ENCODE measurements around the gene MAP3K8.

Gene MAP3K8

DNA sequence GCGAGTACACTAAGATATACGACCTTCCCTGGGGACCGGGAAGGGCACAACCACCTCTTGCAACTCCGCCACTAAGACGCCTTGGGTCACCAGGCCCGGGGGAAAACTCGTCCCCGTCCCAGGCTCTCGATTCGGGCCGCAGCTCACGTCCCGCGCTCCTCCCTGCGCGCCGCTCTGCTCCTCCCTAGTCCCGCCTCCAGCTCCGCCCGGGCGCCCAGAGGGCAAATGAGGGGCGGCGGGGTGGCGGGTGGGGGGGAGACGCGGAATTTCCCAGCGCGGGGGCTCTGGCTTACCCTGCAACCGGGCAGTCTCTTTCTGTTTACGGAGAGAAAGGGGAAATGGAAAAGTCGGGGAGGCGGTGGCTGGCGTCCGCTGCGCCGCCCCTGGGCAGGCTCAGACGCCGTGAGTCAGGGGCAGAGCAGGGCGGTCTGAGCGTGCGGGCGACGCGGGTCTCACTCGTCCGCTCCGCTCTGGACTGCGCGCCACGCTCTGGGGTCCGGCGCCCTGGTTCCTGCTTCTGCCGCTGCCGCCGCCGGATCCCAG, at the start of gene MAP3K8:
MAP3K8 (plus strand) TSS at position 455 of the 543 bp plus-strand sequence. CDS start 4,755 bp downstream, outside the sequence.
- DNase-seq: no peak

GRCh38 chr10:30384701-30385201, 49.2 kb upstream of the MAP3K8 start:
- no peak for DNase-seq

- no peak for DNase-seq
These were observed 47.0 kb upstream of the MAP3K8 start for GRCh38 chr10:30386801-30387588.

- DNase-seq: no peak
These were observed 46.2 kb upstream of the MAP3K8 start for GRCh38 chr10:30387646-30388243.

- no peak for DNase-seq
These were observed 44.4 kb upstream of the MAP3K8 start for GRCh38 chr10:30389543-30389942.

GRCh38 chr10:30390207-30390606, 43.8 kb upstream of the MAP3K8 start:
- no peak for DNase-seq

GRCh38 chr10:30391266-30391665, 42.7 kb upstream of the MAP3K8 start:
- no peak for DNase-seq

DNA sequence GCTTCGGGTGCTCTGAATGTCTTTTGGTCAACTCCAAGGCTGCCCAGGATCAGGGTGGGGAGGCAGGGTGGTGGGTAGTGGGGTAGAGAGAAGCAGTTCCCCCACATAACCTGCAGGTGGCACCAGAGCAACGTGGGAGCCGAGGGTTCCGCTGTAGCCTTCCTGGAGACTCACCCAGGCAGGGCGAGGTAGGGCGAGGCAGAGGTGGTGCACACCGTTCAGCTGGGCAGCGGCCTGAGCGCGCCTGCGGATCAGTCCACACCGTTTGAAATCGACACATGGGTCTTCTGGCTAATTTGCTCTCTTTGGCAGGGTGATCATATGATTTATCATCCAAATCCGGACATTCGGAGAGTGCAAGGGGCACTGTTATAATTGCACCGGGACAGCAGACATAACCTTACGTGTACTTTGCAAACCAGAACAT, 41.4 kb upstream of the MAP3K8 start:
- DNase-seq: no peak

DNA sequence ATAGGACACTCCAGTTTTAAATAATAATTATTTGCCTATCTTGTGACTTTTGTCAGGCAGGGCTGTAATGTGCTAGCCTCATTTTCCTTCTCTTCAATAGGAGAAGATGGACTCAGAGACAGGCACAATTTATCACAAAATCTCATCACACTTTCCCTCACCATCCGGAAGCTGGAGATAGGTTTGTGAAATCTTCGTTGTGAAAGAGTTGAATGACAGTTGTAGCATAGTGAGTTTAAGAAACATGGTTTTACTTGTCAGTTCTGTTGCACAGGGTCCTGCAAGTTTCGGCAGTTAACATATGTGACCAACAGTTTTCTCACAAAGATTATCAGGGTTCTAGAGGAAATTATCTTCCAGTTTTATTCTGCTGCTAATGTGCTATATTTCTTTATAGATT, 37.7 kb upstream of the MAP3K8 start:
- DNase-seq: no peak

- no peak for DNase-seq
These were observed 37.3 kb upstream of the MAP3K8 start for GRCh38 chr10:30396698-30397097.

DNA sequence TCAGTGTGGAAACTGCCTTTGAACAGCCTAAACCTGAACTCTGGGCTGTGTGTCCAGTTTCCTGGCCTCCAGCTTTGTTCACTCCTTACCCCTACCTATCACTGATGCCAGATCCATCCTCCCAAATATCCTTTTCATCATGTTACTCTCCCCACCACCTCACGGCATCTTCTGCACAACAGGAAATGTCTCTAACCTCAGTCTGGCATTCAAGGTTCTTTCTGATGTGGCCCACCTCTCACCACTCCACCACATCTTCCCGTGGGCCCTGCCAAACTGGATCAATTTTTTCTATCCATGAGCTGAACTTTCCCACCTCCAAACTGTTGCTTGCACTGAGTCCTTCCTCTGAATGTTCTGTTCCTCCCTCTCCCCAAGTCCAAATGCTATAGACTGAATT, 35.8 kb upstream of the MAP3K8 start:
- no peak for DNase-seq

- DNase-seq: no peak
These were observed 35.2 kb upstream of the MAP3K8 start for GRCh38 chr10:30398788-30399187.

DNA sequence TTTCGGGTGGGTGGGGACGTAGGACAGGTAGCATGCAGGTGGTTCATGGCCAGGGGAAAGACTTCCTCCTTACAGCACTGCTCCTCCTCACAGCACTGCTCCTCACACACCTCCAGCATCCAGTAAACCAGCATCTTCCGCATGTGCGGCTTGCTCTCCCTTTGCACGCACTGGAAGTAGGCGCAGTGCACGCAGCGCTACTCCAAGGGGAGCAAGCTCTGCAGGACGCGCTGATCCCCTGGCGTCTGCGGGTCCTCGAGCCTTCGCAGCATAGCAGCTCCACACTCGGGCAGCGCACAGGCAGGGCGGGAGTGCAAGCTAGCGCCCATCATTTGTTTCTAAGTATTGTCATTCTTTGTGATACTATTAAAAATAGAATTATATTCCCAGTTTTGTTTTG, 30.5 kb upstream of the MAP3K8 start:
- DNase-seq: no peak

GRCh38 chr10:30404540-30404939, 29.4 kb upstream of the MAP3K8 start:
- DNase-seq: no peak

DNA sequence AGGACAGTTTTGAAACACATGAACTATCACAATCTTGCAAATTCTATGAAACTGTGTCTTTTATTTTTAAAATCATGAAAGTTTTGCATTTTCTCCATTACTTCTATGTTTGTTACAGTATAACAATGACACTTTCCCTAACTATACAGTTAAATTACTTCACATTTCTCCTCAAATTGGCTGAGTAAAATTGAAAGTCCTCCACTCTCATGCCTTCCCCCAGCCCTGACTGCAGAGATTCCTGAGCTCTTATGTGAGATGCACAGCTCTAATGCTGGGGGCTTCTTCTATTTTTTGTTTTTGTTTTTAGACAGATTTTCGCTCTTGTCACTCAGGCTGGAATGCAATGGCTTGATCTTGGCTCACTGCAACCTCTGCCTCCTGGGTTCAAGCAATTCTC, 22.7 kb upstream of the MAP3K8 start:
- no peak for DNase-seq

GRCh38 chr10:30412901-30413300, 21.1 kb upstream of the MAP3K8 start:
- no peak for DNase-seq

DNA sequence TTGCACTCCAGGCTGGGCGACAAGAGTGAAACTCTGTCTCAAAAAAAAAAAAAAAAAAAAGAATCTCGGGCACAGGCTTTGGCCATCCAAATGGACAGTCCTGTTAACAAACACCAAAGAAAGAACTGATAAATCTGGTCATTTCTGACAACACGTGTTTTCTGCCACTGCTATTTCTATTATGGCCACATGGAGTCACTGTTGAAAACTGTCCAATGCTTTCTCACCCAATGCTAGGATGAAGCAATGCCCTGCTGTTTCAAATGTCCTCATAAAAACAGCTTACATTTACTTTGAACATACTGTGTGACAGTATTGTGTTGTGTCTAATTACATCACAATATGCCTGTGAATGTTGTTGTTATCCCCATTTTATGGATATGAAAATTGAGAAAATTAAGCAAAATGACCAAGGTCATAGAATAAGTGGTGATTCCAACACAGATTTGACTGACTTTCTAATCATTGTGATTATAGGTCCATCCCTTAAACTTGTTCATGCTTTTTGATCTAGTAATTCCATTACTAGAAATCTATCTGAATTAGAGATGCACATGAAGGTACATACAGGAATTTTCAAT, 19.9 kb upstream of the MAP3K8 start:
- DNase-seq: no peak

- DNase-seq: no peak
These were observed 18.4 kb upstream of the MAP3K8 start for GRCh38 chr10:30415593-30415992.

- no peak for DNase-seq
These were observed 16.7 kb upstream of the MAP3K8 start for GRCh38 chr10:30417301-30417700.

DNA sequence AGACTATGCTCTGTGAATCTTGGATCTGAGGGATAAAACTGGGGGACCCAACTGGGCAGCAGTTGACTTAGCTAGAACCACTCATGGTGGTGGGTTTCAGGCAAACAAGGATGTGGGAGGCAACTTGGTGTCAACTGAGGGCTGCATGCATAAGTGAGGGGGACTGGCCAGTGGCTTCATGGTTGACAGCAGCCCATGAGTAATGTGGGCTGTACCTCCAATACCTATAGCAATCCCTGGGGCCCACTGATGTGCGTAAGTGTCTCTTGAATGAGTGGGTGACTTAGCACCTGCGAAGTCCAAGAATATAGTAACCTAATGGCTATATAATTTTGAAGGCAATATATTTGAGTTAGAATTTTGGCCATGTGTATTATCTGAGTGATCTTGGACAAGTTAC, 13.7 kb upstream of the MAP3K8 start:
- no peak for DNase-seq

GRCh38 chr10:30420766-30421165, 13.2 kb upstream of the MAP3K8 start:
- DNase-seq: no peak

DNA sequence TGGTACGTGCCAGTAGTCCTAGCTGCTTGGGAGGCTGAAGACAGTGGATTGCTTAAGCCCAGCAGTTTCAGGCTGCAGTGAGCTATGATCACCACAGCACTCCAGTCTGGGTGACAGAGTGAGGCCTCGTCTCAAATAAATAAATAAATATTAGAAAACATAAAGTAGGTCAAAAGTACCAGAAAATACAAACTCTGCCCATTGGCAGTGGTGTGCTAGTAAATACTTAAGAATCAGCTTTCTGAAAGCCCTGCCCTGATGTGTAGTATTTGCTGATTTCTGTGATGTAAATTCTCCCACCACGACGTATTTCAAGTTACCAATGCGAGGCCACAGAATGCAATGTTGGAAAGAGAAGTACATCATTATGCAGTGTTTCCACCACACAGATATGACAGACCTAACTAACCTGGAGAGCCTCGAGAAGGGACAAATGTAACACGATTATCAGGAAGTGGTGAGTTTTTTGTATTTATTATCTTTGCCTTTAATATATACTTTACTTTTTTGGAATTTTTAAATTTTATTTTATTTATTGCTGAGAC, 11.8 kb upstream of the MAP3K8 start:
- no peak for DNase-seq

GRCh38 chr10:30422981-30423654, 10.9 kb upstream of the MAP3K8 start:
- DNase-seq: no peak

Measured in NCI-H446 treated with DMSO at 0.1 percent for 48 hours (cell line).